ENCODE results near the gene TBC1D22A.

Gene TBC1D22A

DNA sequence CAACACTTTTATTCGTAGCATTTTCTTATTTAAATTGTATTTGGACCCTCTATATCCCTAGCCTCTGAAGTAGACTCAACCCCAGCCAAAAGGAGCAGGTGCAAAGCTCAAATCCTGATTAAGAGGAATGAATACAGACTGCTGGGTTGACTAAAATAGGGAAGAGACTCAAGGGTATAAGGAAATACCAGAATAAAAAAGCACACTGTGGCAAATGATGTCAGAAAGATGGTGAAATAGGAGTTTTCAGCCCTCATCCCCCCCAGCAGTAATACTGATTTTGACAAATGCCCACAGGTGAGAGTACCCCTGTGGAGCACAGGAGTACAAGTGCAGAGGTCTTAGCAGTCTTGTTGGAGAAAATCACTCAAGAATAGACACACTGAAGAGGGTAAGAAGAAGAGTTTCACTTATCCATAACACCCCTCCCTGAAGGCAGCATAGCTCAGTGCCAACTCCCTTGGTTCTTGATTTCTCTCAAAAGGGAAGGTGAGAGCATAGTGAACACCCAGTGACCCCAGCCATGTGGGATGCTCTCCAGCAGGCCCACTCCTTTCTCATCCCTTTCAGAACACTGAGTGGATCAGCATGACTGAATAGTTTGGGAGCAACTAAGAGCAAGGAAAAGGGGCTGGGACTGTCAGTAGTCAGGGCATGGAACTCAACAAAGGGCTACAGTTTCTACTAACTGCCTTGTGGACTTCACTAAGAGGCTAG, 71.7 kb downstream of the TBC1D22A start:
- no peak for DNase-seq (ENCODE audit: low read depth, low spot score)

DNA sequence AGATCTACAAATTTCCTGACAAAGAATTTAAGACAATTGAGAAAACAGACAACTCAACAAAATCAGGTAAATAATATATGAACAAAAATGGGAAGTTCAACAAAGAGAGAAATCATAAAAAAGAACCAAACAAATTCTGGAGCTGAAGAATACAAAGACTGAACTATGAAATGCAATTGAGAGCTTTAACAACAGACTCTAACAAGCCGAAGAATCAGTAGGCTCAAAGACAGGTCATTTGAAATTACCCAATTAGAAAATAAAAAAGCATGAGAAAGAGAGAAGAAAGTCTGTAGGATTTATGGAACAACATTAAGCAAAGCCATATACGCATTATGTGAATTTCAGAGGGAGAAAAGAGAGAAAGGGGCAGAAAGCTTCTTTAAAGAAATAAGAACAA, 72.8 kb downstream of the TBC1D22A start:
- no peak for DNase-seq (ENCODE audit: low read depth, low spot score)

DNA sequence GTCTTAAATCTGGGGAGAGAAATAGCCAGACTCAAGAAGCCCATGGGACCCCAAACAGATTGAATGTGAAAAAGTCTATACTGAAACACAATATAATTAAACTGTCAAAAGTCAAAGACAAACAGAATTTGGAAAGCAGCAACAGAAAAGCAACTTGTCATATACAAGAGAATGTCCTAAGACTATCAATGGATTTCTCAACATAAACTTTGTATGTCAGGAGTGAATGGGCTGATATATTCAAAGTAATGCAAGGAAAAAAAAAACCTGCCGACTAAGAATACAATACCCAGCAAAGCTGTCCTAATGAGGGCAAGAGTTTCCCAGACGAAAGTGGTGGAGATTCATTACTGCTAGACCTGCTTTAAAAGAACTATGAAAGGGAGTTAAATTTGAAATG, 73.2 kb downstream of the TBC1D22A start:
- DNase-seq (ENCODE audit: low read depth, low spot score) = no peak

DNA sequence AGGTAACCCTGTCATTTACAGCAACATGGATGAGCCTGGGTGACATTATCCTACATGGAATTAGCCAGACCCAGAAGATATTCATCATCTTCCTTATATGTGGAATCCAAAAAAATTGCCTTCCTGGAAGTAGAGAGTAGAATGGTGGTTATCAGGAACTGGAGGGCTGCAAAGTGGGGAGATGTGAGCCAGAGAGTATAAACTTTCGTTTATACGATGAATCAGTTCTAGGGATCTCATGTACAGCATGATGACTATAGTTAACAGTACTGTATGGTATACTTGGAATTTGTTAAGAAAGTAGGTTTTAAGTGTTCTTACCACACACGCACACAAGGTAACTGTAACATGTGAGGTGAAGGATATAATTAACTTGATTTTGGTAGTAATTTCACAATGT, 79.1 kb downstream of the TBC1D22A start:
- no peak for DNase-seq (ENCODE audit: low read depth, low spot score)

DNA sequence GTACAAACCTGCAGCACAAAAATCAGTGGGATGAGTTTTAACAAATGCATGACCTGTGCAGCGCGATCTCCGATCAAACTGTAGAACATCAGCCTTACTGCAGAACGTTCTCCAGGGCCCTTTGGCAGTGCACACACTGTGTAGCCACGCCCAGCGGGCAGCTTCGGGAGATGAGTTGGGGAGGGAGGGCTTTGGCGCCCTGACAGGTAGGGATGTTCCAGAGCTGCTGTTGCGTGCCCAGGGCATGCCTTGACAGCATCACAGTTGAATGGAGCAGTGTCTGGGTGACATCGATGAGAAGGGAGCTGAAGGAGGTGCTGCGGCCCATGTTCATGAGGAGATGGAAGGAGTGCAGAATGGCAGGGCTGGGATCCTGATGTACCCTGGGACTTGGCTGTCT, 80.2 kb downstream of the TBC1D22A start:
- DNase-seq (ENCODE audit: low read depth, low spot score) = no peak

DNA sequence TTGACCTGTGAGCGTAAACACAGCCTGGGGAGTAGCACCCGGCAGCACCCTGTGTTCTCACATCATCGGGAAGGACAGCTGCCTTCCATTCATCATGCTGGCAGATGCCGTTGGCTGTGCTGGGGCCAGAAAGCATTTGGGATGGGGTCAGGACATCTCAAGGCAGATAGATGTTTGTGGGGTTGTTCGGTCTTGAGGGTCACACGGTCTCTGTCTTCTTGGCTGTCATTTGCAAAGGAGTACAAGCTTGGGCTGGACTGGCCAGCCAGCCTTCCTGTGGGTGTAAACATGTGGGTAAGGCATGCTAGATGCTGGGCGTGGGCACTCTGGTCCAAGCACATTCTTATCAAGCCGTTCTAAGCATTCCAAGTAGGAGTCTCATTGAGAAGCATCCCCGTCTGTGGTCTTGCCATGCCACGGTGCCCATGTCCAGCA, 81.4 kb downstream of the TBC1D22A start:
- DNase-seq (ENCODE audit: low read depth, low spot score) = no peak

DNA sequence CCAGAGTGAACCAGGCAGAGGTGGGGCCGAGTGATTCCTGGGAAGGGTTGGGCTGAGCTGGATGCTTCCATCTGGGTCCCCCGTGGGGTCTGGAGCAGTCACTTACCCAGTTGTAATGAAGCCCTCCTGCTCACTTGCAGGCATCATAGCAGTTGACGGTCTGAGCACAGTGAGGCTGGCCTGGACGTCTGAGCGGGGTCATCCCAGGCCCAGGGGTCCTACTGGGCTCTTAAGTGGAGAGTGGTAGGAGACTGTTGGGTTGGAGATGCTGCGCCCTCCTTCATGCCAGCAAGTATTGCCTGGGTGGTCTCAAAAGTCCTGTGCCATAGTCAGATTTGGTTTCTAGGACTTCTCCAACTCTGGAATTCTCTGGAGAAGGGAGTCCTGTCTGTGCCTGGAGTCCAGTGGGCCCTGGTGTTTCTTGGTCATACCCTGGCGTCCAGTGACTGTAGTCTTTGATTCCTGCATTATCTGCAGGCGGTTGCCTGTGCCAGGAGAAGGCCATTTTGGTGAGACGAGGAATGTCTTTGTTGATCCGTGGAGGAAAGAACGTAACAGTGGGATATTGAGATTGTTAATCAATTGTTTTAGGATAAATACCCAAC, 82.3 kb downstream of the TBC1D22A start:
- no peak for DNase-seq (ENCODE audit: low read depth, low spot score)

DNA sequence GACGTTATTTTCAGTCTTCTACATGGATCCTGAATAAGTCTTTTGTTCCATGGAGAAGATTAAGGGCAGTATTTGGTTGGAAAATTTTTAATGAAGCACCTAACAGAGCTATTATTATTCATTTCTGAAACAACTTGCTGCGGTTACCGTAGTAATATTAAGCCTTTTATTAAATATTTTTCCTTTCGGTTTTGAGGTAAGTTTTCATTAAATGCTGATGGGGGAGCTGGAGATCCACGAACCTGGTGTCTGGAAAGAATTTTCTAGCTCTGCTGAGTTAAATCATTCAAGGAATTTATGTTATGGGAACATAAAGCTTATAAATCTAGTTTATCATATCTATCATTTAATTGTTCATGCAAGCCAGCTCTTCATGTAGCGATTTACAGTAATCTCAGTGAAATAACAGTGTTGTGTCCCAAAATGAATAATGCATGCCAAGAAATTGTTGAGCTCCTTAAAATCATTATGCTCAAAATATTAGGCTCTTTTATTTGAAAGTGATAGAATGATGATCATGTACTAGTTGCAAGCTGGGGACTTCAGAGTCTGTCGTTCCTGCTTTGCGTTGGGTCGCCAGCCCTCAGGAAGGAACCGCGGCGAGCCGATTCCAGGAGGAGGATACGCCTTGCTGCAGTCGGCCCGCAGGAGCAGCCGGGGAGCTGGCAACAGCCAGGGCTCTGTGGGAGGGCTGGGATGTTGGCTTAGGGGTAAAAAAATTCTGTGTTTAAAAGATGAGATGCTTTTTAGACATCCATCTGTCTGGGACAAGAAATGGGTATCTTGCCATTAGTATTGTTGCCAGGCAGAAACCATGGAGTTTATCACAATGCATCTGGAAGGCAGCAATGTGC, 83.1 kb downstream of the TBC1D22A start:
- DNase-seq (ENCODE audit: low read depth, low spot score) = no peak

DNA sequence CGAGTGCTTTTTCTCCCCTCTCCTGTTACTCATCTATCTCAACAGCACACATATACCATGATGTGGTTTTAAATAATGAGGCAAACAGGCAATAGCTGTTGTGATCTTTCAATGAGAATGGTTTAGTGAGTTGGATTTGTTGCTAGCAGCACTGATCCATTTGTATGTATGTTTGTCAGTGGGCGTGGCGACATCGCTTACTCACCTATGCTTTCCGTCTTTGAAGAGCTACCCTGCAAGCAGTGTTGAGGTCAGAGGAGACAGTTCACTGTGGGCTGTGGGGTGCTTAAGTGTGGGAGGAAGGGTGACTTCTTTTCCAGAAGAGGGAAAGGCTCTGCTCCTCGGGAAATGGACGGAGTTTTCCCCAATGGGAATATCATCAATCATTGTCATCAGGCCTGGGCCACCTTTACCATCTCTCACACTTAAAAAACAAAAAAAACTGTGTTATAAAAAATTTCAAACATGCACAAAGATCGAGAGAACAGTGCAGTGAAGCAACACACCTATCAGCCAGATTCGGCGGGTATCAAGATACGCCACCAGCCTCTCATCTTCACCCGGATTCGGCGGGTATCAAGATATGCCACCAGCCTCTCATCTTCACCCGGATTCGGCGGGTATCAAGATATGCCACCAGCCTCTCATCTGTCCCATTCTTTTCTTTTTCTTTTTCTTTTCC, 83.8 kb downstream of the TBC1D22A start:
- DNase-seq (ENCODE audit: low read depth, low spot score) = no peak

DNA sequence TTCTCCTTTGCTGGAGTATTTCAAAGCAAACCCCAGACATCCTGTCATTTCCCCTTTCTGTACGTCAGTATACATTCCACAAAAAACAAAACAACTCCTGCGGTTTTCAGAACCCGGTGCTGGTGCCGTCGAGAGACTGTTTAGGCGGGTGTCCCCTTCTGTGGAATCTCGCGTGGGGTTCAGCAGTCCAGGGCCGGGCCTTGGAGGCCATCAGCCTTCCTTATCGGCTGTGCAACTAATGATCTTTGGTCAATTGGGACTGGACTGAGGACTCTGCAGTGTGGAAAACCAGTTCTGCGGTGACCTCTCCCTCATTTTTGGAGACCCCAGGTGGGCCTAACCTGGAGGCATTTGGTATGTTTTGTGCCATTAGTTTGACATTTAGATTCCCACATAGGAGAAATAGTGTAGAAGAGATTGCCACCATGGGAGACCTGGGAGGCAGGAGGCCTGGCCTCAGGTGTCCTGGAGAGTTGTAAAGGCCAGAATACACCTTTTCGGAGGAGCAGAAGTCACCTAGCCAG, 84.4 kb downstream of the TBC1D22A start:
- no peak for DNase-seq (ENCODE audit: low read depth, low spot score)

DNA sequence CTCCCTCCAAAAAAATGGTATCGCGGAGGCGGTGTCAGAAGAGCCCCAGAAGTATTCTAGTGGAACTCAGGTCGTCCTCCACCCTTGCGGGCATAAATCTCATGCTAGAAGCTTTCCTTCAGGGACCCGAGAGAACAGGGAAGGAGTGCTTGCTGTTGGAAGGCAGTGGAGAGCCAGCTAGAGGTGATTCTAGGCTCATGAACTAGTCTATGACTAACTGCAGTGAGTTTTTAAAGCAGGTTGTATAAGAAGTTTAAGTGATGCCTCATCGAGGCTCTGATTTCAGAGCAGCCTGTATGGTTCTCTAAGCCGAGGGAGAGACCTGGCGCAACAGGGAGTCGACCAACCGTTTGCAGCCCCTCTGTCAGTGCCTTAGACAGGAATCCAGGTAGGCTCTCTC, 85.7 kb downstream of the TBC1D22A start:
- no peak for DNase-seq (ENCODE audit: low read depth, low spot score)

DNA sequence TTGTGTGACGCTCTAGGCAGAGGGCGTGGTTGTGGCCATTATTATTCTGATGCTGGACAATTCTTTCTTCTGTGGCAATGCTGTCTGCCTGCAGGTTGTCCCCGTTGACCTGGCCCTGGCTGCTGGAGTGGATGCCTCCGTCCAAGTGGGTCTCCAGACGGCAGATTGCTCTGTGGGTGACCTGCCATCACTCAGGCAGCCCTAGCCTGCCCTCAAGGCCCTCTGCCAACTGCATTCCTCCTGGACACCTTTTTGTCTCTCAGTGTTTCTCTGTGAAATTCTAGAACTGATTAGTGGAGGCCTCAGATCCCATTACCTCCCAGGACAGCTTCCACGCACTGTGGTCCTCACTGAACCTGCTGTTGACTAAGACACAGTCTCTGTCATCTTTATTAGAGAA, 86.7 kb downstream of the TBC1D22A start:
- DNase-seq (ENCODE audit: low read depth, low spot score) = no peak

DNA sequence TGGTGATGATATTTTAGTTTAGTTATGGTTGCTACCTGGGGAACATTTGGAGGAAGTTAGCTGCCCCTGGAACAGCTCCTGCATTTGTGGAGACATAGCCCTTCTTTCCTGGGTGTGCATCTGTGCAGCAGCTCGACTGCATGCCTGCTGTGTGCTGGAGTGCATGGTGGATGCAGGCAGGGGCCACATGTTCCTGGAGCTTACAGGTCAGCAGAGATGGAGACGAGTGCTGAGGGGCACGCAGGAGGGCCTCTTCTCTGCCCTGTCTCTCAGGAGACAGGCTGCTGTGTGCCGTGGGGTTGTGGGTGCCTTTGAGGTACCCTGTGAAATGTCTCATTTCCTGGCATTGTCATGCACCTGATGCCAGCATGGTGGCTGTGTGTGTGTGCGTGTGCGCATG, 87.5 kb downstream of the TBC1D22A start:
- no peak for DNase-seq (ENCODE audit: low read depth, low spot score)

DNA sequence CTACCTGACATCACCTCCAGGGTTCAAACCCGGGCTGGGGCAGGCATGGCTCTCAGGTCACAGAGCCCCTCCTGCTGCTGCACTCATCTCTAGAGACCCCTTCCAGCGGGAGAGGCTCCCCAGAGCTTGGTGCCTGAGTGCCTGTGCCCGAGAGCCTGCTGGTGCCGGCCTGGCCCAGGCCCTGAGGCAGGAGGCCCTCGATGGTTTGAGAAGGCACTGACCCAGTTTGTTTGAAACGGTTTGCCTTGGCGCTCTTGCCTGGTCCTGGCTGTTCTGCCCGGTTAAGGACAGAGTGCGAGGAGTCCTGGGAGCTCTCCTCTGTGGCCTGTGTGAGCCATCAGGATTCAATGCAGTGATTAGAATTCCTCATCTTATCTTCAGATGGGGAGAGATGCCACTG, 88.9 kb downstream of the TBC1D22A start:
- no peak for DNase-seq (ENCODE audit: low read depth, low spot score)

DNA sequence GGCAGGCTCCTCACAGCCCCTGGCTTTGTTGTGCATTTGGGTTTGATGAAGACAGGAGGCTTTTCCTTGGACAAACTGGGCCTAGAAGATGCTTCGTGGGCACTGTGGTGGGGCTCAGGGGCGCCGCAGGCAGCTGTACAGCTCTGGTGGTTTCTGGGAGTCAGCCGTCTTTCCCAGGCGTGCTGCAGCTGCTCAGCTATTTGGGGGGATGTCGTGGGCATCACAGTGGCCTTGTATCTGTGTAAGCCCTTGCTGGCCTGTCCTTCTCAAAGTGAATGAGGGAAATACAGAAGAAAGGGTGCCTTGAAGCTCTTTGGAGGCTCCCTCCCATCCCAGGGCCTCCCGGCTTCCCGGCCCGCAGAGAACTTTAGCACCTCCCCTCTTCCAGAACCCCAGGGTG, 89.5 kb downstream of the TBC1D22A start:
- DNase-seq (ENCODE audit: low read depth, low spot score) = no peak

DNA sequence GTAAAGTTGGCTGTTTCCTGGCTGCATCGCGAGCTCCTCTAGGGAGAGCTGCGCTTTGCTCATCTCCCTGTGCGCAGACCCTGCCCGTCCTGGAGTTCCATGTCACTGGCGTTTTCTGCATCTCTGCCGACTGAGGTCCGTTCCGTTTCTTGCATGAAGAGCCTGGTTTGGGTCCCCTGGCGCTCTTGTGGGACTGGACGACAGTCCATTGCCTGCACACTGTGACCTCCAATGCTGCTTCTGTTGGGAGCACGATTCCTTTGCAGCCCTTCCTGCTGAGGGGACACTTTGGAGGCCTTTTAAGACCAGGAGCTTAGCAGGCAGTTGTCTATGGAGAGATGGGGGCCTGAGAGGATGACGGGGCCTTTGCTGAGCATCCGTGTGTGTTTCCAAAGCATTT, 90.3 kb downstream of the TBC1D22A start:
- DNase-seq (ENCODE audit: low read depth, low spot score) = no peak

DNA sequence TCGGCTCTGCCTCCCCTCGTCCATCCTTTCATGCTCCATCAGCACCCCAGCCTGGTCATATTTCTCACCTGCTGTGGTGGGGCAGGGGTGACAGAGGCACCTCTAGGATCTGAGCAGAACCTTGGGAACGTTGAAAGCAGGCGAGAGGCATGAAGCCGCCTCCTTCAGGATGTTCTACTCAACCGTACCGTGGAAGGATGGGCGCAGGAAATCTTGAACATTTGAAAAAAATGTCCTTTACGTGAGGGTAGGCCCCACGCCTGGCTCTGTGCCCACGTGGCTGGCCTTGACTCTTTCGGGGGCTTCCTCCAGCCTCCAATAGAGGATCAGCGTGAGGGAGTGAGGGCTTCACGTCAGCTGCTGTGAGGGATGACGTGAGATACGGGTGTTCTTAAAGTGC, 90.7 kb downstream of the TBC1D22A start:
- DNase-seq (ENCODE audit: low read depth, low spot score) = no peak

DNA sequence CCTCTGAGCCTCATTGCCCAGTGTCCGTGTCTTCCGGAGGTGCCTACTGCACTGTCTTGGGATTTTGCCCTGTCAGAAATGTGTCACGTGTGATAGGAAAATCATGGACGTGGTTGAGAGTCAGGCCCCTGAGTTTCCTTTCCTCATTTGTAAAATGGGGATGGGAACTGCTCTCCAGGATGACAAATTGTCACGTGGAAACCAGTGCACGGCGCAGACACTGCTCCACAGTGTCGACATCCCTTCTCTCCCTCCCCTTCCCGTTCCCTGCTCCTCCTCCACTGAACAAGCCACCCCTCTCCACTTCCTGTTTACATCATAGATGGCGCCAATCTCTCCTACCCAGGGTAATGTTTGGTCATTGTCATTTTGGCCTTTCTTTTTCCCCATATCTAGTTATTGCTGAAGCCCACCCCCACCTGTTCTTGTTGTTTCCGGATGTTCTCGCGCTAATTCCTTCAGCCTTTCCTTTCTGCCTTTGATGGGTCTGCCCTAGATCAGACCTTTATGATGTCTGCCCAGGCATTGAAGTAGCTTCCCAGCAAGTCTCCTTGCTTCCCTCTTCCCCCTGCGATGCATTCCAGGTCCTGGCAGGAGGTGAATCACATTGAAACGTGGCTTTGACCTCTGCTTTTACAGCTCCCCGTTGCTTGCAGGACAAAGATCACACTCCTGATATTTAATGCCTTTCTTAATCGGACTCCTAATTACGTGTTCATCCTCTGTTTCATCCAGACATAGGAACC, 91.8 kb downstream of the TBC1D22A start:
- no peak for DNase-seq (ENCODE audit: low read depth, low spot score)

DNA sequence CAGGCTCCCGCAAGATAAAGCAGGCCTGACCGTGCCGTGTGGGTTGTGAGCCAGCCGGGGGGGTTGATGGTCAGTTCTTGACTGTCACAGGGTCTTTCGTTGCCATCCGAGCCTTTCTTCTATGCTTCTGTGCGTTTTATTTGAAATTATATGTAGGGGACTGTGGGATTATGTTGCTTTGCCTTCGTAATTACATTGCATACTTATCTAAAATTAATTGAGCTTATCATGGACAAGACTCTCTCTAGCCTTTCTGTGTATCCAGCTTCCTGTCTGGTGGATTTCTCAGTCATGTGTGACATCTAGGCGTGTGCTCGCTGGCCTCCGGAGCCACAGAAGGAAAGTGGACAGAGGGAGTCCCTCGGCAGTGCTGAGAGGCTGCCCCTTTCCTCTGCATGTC, 93.2 kb downstream of the TBC1D22A start:
- no peak for DNase-seq (ENCODE audit: low read depth, low spot score)

DNA sequence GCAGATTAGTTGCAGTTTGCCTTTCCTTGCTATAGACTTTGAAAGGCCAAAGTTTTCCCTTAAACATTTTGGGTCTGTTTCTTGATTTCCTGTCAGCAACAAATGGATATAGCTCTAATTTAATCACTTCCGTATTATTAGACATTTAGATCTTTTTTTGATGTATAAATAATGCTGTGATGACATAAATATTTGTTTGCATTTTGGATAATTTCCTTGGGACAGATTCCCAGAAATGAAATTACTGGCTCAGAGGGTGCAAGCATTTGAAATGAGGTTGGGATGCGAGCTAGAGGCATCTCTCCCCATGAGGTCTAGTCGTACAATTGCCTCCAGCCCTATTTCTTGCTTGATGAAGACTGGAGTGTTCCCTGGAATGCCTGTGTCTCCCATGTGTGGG, 94.2 kb downstream of the TBC1D22A start:
- no peak for DNase-seq (ENCODE audit: low read depth, low spot score)
